Vagina (tissue), 2 donors: ENCODE results near the gene NKPD1. TPM values are rescaled to one million over a fixed set of nuclear protein-coding genes. Genes with fewer than 3 reads are reported as not detected.
A peak's percentile ranks its signal among the peaks of the same experiment; 100 is the strongest.

ENCODE experiments used
- DNase-seq, 2 donors: peaks; one replicate each; pipeline ENCODE4 v3.0.0-alpha.2; 2017; ENCODE audit errors: extremely low spot score in 2 of 2
- H3K27ac ChIP-seq: fragments of 200-600 bp; sonication (generic); one replicate; pipeline ENCODE4 v1.5.1; 2019
- H3K27me3 ChIP-seq: fragments of 200-600 bp; sonication (generic); one replicate; pipeline ENCODE4 v1.5.1; 2019
- H3K36me3 ChIP-seq, 2 donors: fragments of 200-600 bp; sonication (generic); one replicate each; pipeline ENCODE4 v1.5.1; 2017 to 2019
- H3K4me1 ChIP-seq: fragments of 200-600 bp; sonication (generic); one replicate; pipeline ENCODE4 v1.5.1; 2019
- H3K4me3 ChIP-seq, 2 donors: fragments of 200-600 bp; sonication (generic); 1 replicate in 1 of 2; 2 replicates in 1 of 2; pipeline ENCODE4 v1.5.1; 2016 to 2019
- H3K9me3 ChIP-seq: fragments of 200-600 bp; sonication (generic); one replicate; pipeline ENCODE4 v1.5.1; 2019
- POLR2A ChIP-seq, 2 donors: fragments of 450-650 bp; IDR thresholded peaks; one replicate each; pipeline ENCODE4 v1.6.1; 2017; ENCODE audit warnings: antibody characterized with exemption in 2 of 2, mild to moderate bottlenecking in 2 of 2, moderate library complexity in 2 of 2
- POLR2AphosphoS5 ChIP-seq, 2 donors: sonication (generic); formaldehyde crosslinking; IDR thresholded peaks; one replicate each; pipeline ENCODE4 v1.9.0; 2017; ENCODE audit warnings: antibody characterized with exemption in 2 of 2, mild to moderate bottlenecking in 2 of 2, low read depth in 1 of 2; ENCODE audit not compliant: insufficient read depth in 1 of 2
- intact Hi-C: fragments of 100-400 bp; cut with DNase I; formaldehyde crosslinking; loops from one replicate; pipeline ENCODE4 v1.15.1; 2023
- total RNA-seq: library from RNA; depleted of rRNA; stranded (reverse); fragments of >200 nt; gene quantifications from one replicate; pipeline ENCODE4 v1.2.3, GENCODE V29; 2016
- TF ChIP-seq, protein P1 (sequence below), 3 experiments: fragments of 450-650 bp in 2 of 3; fragments of 200-600 bp in 1 of 3; sonication (generic) in 1 of 3; IDR thresholded peaks; one replicate each; pipeline ENCODE4 v1.5.1; 2017 to 2019; ENCODE audit warnings: antibody characterized with exemption in 3 of 3, mild to moderate bottlenecking in 2 of 3, moderate library complexity in 2 of 3

Gene NKPD1
- total RNA-seq, 1 donor from 2014 or later = 14.0 TPM

DNA sequence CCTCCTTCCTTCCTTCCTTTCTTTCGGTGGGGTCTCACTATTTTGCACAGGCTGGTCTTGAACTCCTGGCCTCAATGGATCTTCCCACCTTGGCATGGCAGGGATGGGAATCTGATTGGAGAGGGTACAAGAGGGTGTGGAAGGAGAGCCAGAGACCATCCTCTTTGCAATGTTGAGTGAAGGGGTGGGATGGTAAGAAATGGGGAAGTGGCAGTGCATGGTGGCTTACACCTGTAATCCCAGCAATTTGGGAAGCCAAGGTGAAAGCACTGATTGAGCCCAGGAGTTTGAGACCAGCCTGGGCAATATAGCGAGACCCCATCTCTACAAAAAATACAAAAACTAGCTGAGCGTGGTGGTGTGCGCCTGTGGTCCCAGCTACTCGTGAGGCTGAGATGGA lies 23.3 kb upstream of the NKPD1 start:
- no peak overlapping the region for H3K4me3 ChIP-seq
- no peak for DNase-seq
- no peaks in the 10 kb centered on the region for H3K27me3 ChIP-seq
- H3K4me1 ChIP-seq = peaks cover 28% of the 10 kb centered on the region
- peaks cover 0 to 11% of the 10 kb centered on the region in 2 donors for H3K36me3 ChIP-seq
- intact Hi-C loops = no loop called here
- TF ChIP-seq, protein P1, sequence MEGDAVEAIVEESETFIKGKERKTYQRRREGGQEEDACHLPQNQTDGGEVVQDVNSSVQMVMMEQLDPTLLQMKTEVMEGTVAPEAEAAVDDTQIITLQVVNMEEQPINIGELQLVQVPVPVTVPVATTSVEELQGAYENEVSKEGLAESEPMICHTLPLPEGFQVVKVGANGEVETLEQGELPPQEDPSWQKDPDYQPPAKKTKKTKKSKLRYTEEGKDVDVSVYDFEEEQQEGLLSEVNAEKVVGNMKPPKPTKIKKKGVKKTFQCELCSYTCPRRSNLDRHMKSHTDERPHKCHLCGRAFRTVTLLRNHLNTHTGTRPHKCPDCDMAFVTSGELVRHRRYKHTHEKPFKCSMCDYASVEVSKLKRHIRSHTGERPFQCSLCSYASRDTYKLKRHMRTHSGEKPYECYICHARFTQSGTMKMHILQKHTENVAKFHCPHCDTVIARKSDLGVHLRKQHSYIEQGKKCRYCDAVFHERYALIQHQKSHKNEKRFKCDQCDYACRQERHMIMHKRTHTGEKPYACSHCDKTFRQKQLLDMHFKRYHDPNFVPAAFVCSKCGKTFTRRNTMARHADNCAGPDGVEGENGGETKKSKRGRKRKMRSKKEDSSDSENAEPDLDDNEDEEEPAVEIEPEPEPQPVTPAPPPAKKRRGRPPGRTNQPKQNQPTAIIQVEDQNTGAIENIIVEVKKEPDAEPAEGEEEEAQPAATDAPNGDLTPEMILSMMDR (IDR thresholded peaks at IDR 0.05) = no peak
- TF ChIP-seq POLR2AphosphoS5 (IDR thresholded peaks at IDR 0.05; ENCODE audit: insufficient read depth in 1 of 2, low read depth in 1 of 2) = no peak
- TF ChIP-seq POLR2A (IDR thresholded peaks at IDR 0.05) = no peak
- H3K27ac ChIP-seq = no peak overlapping the region
- H3K9me3 ChIP-seq = no peaks in the 10 kb centered on the region

DNA sequence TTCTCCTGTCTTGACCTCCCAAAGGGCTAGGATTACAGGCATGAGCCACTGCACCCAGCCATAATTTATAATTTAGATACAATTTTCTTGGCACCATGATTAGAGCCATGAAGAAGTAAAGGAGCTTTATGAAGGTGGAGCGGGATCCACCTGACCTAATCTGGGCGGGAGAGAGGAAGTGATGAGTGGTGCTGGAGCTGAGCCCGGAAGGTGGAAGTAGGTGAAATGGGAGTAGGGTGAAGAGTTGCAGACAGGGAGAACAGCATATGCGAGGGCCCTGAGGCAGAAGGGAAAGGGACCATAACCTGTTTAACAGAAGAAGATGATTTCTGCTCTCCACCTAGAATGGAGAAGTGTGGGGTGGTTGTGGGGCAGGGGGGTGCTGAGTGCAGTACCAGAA lies 22.0 kb upstream of the NKPD1 start:
- no peak overlapping the region for H3K4me3 ChIP-seq
- TF ChIP-seq POLR2AphosphoS5 (IDR thresholded peaks at IDR 0.05; ENCODE audit: insufficient read depth in 1 of 2, low read depth in 1 of 2) (no peak), POLR2A (IDR thresholded peaks at IDR 0.05) (no peak)
- TF ChIP-seq, protein P1 (IDR thresholded peaks at IDR 0.05) = no peak
- DNase-seq = no peak
- no peaks in the 10 kb centered on the region for H3K27me3 ChIP-seq
- no peaks in the 10 kb centered on the region for H3K9me3 ChIP-seq
- no peak overlapping the region for H3K27ac ChIP-seq
- peaks cover 30% of the 10 kb centered on the region for H3K4me1 ChIP-seq
- intact Hi-C loops = no loop called here
- H3K36me3 ChIP-seq = peaks cover 0 to 11% of the 10 kb centered on the region in 2 donors

DNA sequence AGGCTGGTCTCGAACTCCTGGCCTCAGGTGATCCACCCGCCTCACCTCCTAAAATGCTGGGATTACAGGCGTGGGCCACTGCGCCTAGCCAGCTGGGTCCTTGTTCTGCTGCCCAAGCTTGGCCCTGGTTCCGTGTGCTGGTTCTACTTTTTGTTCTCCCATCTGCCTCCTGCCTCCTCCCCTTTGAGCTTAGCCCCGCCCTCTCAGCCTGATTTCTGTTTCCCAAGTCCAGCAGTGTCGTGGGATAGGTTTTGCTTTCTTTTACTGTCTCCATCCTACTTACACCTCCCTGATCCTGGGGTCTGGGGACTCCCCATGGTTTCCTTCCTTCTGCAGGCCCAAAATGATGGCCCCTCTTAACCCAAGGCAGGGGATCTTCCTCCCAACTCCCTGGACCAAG lies 20.2 kb upstream of the NKPD1 start:
- H3K9me3 ChIP-seq = no peaks in the 10 kb centered on the region
- H3K4me1 ChIP-seq = peaks cover 43% of the 10 kb centered on the region
- DNase-seq = no peak
- H3K27me3 ChIP-seq = no peaks in the 10 kb centered on the region
- intact Hi-C loops = no loop called here
- peaks cover 0 to 11% of the 10 kb centered on the region in 2 donors for H3K36me3 ChIP-seq
- no peak overlapping the region for H3K27ac ChIP-seq
- no peak overlapping the region for H3K4me3 ChIP-seq
- no peak for TF ChIP-seq POLR2A (IDR thresholded peaks at IDR 0.05)
- TF ChIP-seq, protein P1 (IDR thresholded peaks at IDR 0.05) = no peak
- no peak for TF ChIP-seq POLR2AphosphoS5 (IDR thresholded peaks at IDR 0.05; ENCODE audit: insufficient read depth in 1 of 2, low read depth in 1 of 2)

DNA sequence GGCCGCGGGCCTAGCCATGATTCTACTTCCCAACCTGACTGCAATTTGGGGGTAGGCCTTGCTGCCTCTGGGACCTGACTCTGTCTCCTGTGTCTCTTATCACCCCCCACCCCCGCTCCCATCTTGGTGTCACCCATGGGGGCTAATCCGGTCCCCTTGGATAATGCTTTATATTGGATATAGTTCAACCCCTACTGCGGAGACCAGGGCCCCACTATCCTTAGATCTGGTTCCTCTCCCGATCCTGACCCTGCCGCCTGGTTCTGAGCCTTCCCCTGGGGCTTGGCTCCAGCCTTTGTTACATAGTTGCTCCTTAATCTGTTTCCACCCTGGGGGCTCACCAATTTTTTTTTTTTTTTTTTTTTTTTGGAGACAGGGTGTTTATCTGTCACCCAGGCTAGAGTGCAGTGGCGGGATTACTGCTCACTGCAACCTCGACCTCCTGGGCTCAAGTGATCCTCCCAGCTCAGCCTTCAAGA lies 19.1 kb upstream of the NKPD1 start:
- H3K27ac ChIP-seq = peak overlapping the region; percentile 78
- peaks cover 0 to 11% of the 10 kb centered on the region in 2 donors for H3K36me3 ChIP-seq
- H3K4me1 ChIP-seq = peaks cover 43% of the 10 kb centered on the region
- H3K9me3 ChIP-seq = no peaks in the 10 kb centered on the region
- DNase-seq = no peak
- H3K27me3 ChIP-seq = no peaks in the 10 kb centered on the region
- intact Hi-C loops = loop anchor here (5.0 kb wide), 1 partner anchor 288 kb away; the partner anchor contains the start of gene TOMM40
- peak overlapping the region; percentile 67 to 89 for H3K4me3 ChIP-seq
- TF ChIP-seq POLR2AphosphoS5 (IDR thresholded peaks at IDR 0.05; ENCODE audit: insufficient read depth in 1 of 2, low read depth in 1 of 2) = no peak
- no peak for TF ChIP-seq POLR2A (IDR thresholded peaks at IDR 0.05)
- TF ChIP-seq, protein P1 (IDR thresholded peaks at IDR 0.05) = no peak

DNA sequence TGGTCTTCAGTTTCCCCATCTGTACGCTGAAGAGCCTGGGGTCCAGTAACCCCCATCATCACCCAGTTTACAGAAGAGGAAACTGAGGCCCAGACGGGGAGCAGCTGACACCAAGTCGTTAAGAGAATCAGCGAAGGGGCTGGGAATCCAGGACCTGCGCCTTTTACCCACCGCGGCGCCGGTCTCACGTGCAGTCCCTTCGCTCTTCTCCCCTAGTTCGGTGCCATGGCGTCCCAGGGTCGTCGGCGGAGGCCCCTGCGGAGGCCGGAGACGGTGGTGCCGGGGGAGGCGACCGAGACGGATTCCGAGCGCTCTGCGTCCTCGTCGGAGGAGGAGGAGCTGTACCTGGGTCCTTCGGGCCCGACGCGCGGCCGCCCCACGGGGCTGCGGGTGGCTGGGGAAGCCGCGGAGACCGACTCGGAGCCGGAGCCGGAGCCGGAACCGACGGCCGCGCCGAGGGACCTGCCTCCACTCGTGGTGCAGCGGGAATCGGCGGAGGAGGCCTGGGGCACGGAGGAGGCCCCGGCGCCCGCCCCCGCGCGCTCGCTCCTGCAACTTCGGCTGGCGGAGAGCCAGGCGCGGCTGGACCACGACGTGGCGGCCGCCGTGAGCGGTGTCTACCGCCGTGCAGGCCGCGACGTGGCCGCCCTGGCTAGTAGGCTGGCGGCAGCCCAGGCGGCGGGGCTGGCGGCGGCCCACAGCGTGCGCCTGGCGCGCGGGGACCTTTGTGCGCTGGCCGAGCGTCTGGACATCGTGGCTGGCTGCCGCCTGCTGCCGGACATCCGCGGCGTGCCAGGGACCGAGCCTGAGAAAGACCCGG lies 18.5 kb upstream of the NKPD1 start:
- no peak for DNase-seq
- Histone ChIP-seq H3K36me3 (peaks cover 0 to 11% of the 10 kb centered on the region in 2 donors), H3K9me3 (no peaks in the 10 kb centered on the region), H3K27me3 (no peaks in the 10 kb centered on the region), H3K4me3 (peak overlapping the region; percentile 67 to 89), H3K4me1 (peaks cover 43% of the 10 kb centered on the region), H3K27ac (peak overlapping the region; percentile 78)
- TF ChIP-seq POLR2AphosphoS5 (IDR thresholded peaks at IDR 0.05; ENCODE audit: insufficient read depth in 1 of 2, low read depth in 1 of 2) (no peak), POLR2A (IDR thresholded peaks at IDR 0.05) (no peak)
- TF ChIP-seq, protein P1 (IDR thresholded peaks at IDR 0.05) = no peak
- intact Hi-C loops = loop anchor here (5.0 kb wide), 1 partner anchor 287 kb away; the partner anchor contains the start of gene TOMM40
